HG02610 (cell line): ENCODE data around the gene ONECUT1.
A peak's percentile ranks its signal among the peaks of the same experiment; 100 is the strongest.

Experiments
- ATAC-seq: cut with Tn5 transposase; IDR thresholded peaks from one replicate; pipeline ENCODE4 v1.9.1; 2021; ENCODE audit warnings: mild to moderate bottlenecking, moderate library complexity; ENCODE audit not compliant: unreplicated experiment

Gene ONECUT1

DNA sequence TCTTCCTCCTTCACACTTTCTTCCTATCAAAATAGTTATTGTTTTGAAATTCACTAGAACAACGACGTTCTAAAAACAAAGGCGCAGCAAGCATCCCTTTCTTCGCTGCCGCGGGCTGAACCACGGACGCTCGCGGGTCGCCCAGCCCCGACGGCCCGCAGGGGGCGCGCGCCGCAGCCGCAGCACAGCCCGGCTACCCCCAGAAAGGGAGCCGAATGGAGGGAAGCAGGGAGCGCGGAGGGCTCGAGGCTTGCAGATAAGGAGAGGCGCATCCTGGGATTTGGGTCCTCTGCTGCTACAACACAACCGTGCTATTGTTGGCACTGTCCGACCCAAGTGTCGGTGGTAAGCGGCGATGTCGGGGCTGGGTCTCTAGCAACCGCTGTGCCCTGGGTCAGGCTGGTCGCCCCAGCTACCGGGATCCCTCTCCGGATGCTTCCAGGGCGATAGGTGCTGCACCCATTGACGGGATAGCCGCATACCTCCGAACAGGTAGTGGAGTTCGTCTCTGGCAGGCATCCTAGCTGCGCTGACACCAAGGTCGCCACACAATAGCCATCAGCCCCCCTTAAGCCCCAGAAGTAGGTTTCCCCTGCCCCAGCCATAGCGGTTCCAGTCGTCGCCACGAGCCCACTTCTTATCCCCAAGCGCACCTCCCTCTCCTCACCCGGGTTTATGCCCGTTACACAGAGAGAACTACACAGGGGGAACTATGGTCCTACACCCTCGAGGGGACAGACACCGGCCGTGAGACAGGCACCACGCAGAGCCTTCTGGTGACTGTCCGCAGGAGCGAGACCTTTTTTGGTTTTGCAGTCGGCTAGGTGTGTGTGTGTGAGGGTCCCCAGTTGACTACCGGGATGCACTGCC is 6.0 kb downstream of the ONECUT1 start:
- no peak for ATAC-seq

DNA sequence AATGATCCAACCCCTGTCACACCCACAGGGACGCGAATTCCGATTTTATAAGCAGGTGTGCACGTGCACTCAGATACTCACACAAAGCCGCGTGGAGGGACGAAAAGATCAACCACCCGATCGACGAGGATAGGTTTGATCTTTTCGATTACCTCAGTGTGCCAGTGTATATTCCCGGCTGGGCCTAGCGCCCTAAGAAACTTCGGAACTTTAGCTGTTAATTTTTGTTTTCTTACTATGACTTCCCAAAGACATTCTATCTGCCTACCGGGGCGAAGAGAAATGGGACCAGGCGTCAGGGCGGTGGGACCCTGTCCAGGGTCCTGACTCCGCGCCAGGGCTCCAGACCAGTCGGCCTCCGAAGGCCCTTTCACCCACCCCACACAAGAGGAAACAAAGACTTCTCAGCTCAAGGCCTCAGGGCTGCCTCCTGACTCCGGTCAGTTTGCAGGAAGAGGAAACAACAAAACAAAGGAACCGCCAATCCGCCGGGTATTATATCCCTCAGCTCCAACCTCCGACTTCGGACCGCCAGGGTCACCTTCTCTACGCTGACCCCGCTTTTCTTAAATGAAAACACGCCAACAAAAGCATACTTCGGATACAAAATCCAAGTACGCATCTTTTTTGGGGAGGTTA is 6.8 kb downstream of the ONECUT1 start:
- ATAC-seq, result no peak

DNA sequence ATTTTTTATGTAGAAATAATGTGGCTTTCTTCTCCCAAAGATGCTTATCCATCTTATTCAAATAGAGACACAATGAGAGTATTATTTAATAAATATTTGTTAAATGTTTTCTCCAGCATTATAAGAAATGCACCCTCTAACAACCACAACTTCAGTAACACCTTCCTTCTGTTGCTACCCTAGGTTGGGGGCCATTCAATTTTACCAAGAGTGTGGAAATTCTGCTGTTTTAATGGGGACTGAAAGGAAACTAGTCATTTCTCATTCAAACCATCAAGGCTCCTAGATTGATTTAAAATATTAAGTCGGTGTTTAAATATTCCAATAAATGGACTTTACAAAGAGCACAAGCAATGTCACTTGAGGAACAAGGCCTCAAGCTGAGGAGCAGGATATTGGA is 7.6 kb downstream of the ONECUT1 start:
- no peak for ATAC-seq

DNA sequence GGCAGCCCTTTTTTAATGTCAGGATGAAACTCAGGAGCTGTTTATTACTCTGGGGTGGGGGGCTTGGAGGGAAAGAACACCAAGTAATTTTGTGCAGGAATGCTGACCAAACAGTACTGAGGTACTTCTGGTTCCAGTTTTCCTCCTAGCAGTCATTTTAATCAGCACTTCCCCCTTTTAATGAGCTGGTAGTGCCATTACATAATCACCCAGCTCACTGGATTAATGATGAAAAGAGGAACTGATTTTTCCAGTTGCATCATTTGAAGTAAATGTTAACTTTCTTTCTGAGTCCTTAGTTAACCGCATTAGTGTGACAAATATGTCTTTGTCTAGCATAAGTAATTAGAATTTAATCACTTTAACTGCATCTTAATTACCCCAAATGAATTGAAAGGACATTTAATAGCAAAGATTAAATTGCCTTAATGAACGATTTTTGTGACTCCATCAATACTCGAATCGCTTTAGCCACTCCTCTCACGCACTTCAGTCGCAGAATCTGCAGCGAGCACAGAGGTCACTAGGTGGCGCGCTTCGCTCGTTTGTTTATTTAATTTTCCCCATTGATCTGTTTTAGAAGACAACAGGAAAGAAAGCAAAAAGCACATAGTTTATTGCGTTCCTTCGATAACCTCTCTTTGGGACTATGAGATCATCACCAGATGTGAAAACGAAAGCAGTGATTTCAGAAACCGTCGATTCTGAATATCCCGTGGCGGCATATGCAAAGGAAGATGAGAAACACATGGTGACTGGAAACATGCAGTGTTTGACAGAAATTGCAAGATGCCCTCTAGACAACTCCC is 9.8 kb downstream of the ONECUT1 start:
- ATAC-seq, result peak; percentile 55

GRCh38 chr15:52778457-52778856 is 11.7 kb downstream of the ONECUT1 start:
- ATAC-seq, result no peak

DNA sequence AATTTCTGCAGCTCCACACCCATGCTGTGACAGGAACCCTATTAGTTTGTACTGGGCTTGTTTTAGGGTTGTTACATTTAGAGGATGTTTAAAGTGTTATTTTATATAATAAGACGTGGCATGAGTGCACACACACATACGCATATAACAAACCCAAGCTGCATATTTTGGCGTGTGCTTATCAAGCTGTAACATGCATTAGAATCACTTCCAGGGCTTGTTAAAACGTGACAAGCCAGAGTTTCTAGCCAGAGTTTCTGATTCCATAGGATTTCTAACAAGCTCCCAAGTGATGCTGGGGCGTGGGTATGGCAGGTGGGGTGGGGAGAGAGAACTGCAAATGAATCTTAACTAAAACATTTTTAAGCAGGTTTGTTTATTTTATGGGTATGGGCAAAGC is 17.4 kb downstream of the ONECUT1 start:
- ATAC-seq, result no peak

DNA sequence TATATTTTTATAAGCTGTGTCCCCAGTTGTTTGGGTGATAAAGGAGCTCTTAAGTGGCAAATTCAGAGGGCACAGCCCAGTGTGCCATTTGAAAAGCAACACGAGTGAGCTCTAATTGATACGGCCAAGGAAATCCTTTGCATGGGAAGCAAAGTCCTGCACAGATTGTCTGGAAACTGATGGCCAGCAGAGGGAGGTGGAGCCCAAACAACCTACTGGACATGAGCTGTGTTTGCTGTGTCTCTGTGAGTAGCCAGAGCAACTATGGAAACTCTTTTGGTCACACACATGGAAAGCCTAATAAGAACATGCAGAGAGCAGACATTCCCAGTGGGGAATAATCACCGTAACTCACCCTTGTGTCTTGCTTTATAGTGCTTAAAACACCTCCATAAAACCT is 24.4 kb downstream of the ONECUT1 start:
- ATAC-seq, result no peak

GRCh38 chr15:52764731-52765130 is 25.4 kb downstream of the ONECUT1 start:
- no peak for ATAC-seq

GRCh38 chr15:52762621-52763020 is 27.5 kb downstream of the ONECUT1 start:
- ATAC-seq, result no peak

DNA sequence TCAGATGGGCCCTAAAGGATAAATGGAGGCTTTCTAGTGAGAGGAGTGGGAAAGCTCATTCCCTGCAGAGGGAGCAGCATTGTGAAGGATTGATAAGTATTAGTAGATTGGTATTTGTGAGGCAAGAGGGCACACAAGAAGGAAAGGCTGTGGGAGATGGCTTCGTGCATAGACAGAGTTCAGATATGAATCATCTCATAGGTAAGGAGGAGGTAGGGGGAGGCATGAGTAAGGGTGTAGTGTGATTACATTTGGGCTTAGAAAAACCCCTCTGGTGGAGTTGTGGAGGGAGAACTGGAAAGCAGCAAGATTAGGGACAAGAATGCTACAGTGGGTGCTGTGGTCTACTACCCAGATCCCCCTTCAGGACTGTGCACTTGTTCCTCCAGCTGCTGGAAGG is 29.6 kb downstream of the ONECUT1 start:
- no peak for ATAC-seq

DNA sequence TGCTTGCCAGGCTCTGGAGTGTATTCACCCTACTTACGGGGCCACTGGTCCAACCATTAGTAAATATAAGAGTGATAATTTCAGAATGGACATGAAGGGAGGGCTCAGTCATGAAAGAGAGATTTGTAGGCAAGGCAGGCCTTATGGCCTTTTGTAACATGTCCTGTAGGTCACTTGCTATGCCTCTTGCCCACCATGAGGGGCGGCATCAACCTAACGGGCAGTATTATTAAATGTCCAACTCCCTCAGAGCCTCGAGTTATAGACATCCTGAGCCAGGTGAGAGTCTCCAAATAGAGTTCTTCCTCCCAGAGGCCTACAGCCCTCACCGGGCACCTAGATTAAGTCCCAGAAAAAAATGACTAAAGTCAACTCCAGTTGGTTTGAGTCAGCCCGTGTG is 30.2 kb downstream of the ONECUT1 start:
- no peak for ATAC-seq

GRCh38 chr15:52757496-52757895 is 32.6 kb downstream of the ONECUT1 start:
- no peak for ATAC-seq

DNA sequence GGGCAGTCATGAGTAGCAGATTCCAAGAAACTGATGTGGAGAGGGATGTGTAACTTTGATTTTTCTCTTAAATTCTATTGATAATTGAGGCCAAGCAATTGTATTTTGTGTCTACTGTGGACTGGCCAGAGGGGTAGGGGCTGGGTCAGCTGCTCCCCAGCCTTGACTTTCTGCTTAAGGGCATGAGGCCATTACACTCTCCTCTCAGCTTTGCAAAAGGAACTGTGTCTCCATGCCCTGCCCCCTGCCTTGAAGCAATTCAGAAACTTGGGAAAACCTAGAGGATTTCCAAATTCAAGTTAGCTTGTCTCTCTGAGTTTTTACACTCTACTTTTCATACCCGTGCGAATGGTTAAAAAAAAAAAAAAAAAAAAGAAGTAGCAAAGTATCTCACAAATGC is 38.6 kb downstream of the ONECUT1 start:
- ATAC-seq, result no peak

DNA sequence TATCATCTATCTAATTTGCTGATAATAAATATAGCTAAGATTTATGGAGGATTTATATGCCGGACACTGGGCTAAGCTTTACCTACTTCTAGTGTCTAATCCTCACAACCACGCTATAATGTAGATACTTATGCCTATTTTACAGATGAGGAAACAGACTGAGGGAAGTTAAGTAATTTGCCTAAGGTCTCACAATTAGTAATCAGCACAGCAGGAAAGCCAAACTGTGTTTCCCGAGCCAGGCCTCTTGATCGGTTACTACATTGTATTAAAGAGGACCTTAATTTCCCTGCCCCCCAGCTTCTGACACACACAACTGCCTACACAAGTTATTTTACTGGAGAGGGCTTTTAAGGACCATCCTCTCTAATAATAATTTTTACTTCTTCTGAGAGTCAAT is 40.9 kb downstream of the ONECUT1 start:
- peak; percentile 61 for ATAC-seq

DNA sequence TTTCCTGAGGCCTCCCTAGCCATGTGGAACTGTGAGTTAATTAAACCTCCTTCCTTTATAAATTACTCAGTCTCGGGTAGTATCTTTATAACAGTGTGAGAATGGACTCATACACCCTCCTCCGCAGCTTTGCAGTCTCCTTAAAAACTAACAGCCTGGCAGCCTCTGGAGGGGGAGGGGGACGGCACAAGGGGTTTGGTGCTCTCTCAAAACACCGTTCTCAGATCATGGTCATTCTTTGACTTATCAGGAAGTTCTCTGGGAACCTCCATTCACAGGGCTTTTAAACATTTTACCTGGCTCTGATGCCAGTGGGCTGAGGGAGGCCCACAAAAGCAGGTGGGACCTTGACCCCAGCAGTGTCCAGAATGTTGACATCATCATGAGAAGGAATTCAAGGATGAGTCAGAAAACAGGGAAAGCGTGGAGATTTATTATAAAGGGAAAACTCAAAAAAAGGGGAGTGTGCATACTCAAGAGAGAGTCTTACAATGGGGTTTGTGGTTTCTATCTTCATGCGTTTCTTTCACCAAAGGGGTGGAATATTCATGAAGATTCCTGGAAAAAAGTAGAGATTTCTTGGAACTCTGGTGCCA is 43.9 kb downstream of the ONECUT1 start:
- no peak for ATAC-seq

GRCh38 chr15:52745326-52746161 is 44.6 kb downstream of the ONECUT1 start:
- ATAC-seq, result no peak

DNA sequence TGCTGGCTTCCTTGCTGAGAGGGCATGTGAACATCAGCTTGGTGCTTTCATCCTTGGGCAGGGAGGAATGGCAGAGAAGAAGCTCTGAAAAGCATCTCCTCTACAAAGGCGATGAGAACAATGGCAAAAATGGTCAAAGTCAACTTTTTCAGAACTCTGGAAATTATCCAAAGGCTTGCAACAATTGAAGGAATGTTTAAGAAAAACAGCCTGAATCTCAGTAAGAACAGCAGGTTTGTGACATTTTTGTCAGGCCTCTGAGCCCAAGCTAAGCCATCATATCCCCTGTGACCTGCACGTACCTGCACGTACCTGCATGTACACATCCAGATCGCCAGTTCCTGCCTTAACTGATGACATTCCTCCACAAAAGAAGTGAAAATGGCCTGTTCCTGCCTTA is 51.8 kb downstream of the ONECUT1 start:
- no peak for ATAC-seq

DNA sequence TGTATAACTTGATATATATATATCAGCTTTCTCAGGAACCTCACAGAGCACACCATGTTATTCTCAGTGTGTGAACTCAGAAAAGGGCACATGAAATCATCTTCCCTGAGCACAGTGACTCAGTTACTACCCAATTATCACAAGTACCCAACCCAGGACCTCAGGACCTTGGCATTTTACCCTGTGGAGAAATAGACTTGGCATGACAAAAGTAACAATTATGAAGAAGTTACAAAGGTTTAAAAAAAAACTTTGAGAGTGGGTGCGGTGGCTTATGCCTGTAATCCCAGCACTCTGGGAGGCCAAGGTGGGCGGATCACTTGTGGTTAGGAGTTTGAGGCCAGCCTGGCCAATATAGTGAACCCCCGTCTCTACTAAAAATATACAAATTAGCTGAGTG is 52.4 kb downstream of the ONECUT1 start:
- no peak for ATAC-seq

GRCh38 chr15:52735231-52736089 is 54.7 kb downstream of the ONECUT1 start:
- ATAC-seq, result peak; percentile 66
